NCI-H2196 (cell line): ENCODE measurements around the gene LGALS3.
A peak's percentile ranks its signal among the peaks of the same experiment; 100 is the strongest.

Experiments used
- DNase-seq: peaks from one replicate; lab custom pipeline; 2025; ENCODE audit not compliant: unreplicated experiment; lab: John Stamatoyannopoulos, UW

The LGALS3 gene

GRCh38 chr14:55180434-55180833 lies 51.4 kb downstream of the LGALS3 start:
- no peak for DNase-seq

GRCh38 chr14:55188686-55189295 lies 59.7 kb downstream of the LGALS3 start:
- DNase-seq, result no peak

- no peak for DNase-seq
Measured at GRCh38 chr14:55190906-55191202, 61.8 kb downstream of the LGALS3 start.

- DNase-seq, result peak; percentile 97
Measured at GRCh38 chr14:55191203-55192053, 62.4 kb downstream of the LGALS3 start, which contains the start of gene DLGAP5. DLGAP5 (minus strand) TSS chr14:55191585; CDS start chr14:55189179, 2,406 bp downstream.

- DNase-seq, result no peak
Measured at GRCh38 chr14:55192054-55192621, 63.1 kb downstream of the LGALS3 start.

- DNase-seq, result no peak
Measured at GRCh38 chr14:55194656-55195355, 65.8 kb downstream of the LGALS3 start.
